ENCODE data around the gene KIRREL3.
A peak's percentile ranks its signal among the peaks of the same experiment; 100 is the strongest.

The KIRREL3 gene

DNA sequence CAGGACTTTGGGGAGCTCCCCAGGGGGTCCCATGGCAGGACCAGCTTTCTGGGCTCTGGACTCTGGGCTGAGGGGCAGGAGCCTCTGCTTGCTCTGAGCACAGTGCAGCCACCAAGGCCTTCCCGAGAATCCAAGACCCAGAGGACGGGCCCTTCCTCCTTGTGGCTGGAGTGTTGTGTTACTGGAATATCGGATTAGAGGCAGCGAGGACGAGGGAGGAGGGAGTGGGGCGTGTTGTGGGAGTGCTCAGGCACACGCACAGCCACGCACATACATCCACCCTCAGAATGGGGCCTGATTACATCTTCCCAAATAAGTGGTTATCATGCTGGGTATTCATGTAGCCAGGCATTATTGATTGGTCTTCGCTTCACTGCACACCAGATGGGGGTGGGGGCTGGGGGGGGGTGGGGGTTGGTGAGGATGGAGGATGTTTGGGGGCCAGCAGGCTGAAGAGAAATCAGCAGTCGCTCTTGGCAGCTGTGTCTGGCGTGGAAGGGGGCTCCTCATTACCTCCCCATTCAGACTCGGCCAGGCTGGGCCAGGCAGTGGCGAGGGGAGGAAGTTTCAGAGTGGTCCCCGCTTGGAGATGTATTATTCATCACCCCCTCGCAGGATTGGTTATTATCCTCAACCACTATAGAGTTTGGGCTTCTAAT lies 524.2 kb downstream of the KIRREL3 start:
- H3K4me3 ChIP-seq (ENCODE audit: low read depth, low read length): no peak overlapping the region
- in situ Hi-C loops (cut with HindIII; ENCODE audit: low sequenced_read_pairs): no loop called here
- TF ChIP-seq CTCF (IDR thresholded peaks at IDR 0.05; ENCODE audit: low read depth, low read length): no peak
- no peak for DNase-seq (ENCODE audit: low read depth, low spot score)

GRCh38 chr11:126475014-126475991 lies 525.3 kb downstream of the KIRREL3 start:
- DNase-seq (ENCODE audit: low read depth, low spot score): peak; percentile 67
- in situ Hi-C loops (cut with HindIII; ENCODE audit: low sequenced_read_pairs): no loop called here
- TF ChIP-seq CTCF (IDR thresholded peaks at IDR 0.05; ENCODE audit: low read depth, low read length): no peak
- no peak overlapping the region for H3K4me3 ChIP-seq (ENCODE audit: low read depth, low read length)

- H3K4me3 ChIP-seq (ENCODE audit: low read depth, low read length): no peak overlapping the region
- in situ Hi-C loops (cut with HindIII; ENCODE audit: low sequenced_read_pairs): no loop called here
- no peak for DNase-seq (ENCODE audit: low read depth, low spot score)
- no peak for TF ChIP-seq CTCF (IDR thresholded peaks at IDR 0.05; ENCODE audit: low read depth, low read length)
Measured at GRCh38 chr11:126474220-126474619, 526.4 kb downstream of the KIRREL3 start.

DNA sequence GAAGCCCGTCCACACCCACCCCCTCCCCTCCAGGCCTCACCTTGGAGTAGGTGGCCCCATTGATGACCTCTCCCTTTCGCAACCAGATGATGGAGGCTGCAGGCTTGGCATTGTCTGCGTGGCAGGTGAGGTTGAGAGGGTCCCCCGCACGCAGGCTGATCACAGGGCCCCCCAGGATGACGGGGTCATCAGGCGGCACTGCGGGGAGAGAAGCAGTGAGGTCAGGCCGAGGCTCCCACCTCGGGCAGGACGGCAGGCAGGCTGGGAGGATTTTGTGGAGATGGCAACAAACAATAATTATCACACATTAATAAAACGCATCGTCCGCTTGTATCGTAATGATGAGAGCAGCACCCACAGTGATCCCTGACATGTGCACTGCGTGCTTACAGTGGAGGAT lies 527.3 kb downstream of the KIRREL3 start:
- TF ChIP-seq CTCF (IDR thresholded peaks at IDR 0.05; ENCODE audit: low read depth, low read length): no peak
- in situ Hi-C loops (cut with HindIII; ENCODE audit: low sequenced_read_pairs): no loop called here
- no peak overlapping the region for H3K4me3 ChIP-seq (ENCODE audit: low read depth, low read length)
- no peak for DNase-seq (ENCODE audit: low read depth, low spot score)

GRCh38 chr11:126469311-126469710 lies 531.3 kb downstream of the KIRREL3 start:
- DNase-seq (ENCODE audit: low read depth, low spot score): no peak
- in situ Hi-C loops (cut with HindIII; ENCODE audit: low sequenced_read_pairs): no loop called here
- no peak for TF ChIP-seq CTCF (IDR thresholded peaks at IDR 0.05; ENCODE audit: low read depth, low read length)

DNA sequence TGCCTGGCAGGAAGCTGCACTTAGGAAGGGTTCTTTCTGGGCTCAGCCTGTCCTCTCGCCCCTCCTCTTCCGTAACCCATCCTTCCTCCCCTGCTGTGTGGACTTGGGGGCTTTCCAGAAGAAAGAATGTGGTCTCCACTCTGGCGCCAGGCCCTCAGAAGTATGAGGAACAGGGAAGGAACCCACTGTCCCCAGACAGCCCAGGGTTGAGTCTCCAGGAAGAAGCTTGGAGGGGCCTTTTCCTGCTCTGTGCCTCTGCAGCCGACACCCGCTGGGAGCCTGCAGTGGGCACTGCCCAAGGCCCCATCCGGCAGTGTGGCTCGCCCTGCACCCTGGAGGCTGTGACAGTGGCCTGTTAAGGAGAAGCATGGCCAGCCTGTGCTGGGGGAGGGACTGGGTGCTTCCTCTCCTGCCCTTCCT lies 532.5 kb downstream of the KIRREL3 start:
- no peak for TF ChIP-seq CTCF (IDR thresholded peaks at IDR 0.05; ENCODE audit: low read depth, low read length)
- in situ Hi-C loops (cut with HindIII; ENCODE audit: low sequenced_read_pairs): no loop called here
- peak; percentile 29 for DNase-seq (ENCODE audit: low read depth, low spot score)
- no peak overlapping the region for H3K4me3 ChIP-seq (ENCODE audit: low read depth, low read length)

More at GRCh38 chr11:126469311-126469710, 531.3 kb downstream of the KIRREL3 start:
- H3K4me3 ChIP-seq (ENCODE audit: low read depth, low read length): no peak overlapping the region

Measured in astrocyte of the spinal cord (primary cell).